EH (cell line): ENCODE measurements around the gene SERPINC1.
"Not testable (repeated sequence)": the region's sequence is repeated elsewhere in the genome, so short reads cannot be mapped to it uniquely, and the experiment has no call there.

Experiments used
- DNase-seq: peaks from one replicate; pipeline ENCODE4 v3.0.0-alpha.2; 2015; ENCODE audit warnings: low read depth

Gene SERPINC1

GRCh38 chr1:173917149-173917548, at the start of gene SERPINC1:
TSS of gene SERPINC1 (minus strand) at chr1:173917327. CDS start at chr1:173917259, 68 bp downstream.
- no peak for DNase-seq

GRCh38 chr1:173965896-173966295, 48.8 kb upstream of the SERPINC1 start:
- DNase-seq: not testable (repeated sequence)

GRCh38 chr1:173963477-173963876, 46.4 kb upstream of the SERPINC1 start:
- no peak for DNase-seq

- DNase-seq: no peak
Measured at GRCh38 chr1:173960625-173961024, 43.5 kb upstream of the SERPINC1 start.

- peak; percentile 35 for DNase-seq
Measured at GRCh38 chr1:173954179-173954578, 37.1 kb upstream of the SERPINC1 start.

- DNase-seq: no peak
Measured at GRCh38 chr1:173948594-173948993, 31.5 kb upstream of the SERPINC1 start.

- DNase-seq: no peak
Measured at GRCh38 chr1:173946380-173946921, 29.3 kb upstream of the SERPINC1 start.

GRCh38 chr1:173937062-173937461, 19.9 kb upstream of the SERPINC1 start:
- no peak for DNase-seq

- DNase-seq: no peak
Measured at GRCh38 chr1:173934440-173934839, 17.3 kb upstream of the SERPINC1 start.

GRCh38 chr1:173930541-173930940, 13.4 kb upstream of the SERPINC1 start:
- not testable (repeated sequence) for DNase-seq

- no peak for DNase-seq
Measured at GRCh38 chr1:173925306-173926242, 8.4 kb upstream of the SERPINC1 start.

GRCh38 chr1:173920861-173921260, 3.7 kb upstream of the SERPINC1 start:
- no peak for DNase-seq

GRCh38 chr1:173917635-173918493, 737 bp upstream of the SERPINC1 start:
- no peak for DNase-seq

GRCh38 chr1:173916667-173917066, 460 bp downstream of the SERPINC1 start:
- no peak for DNase-seq

GRCh38 chr1:173915596-173915995, 1.5 kb downstream of the SERPINC1 start:
- no peak for DNase-seq

GRCh38 chr1:173914366-173914871, 2.7 kb downstream of the SERPINC1 start:
- DNase-seq: peak; percentile 9

- DNase-seq: no peak
Measured at GRCh38 chr1:173913111-173913510, 4.0 kb downstream of the SERPINC1 start.

- DNase-seq: no peak
Measured at GRCh38 chr1:173903827-173904531, 13.1 kb downstream of the SERPINC1 start.

GRCh38 chr1:173900992-173901391, 16.1 kb downstream of the SERPINC1 start:
- no peak for DNase-seq

GRCh38 chr1:173900427-173900826, 16.7 kb downstream of the SERPINC1 start:
- no peak for DNase-seq

- no peak for DNase-seq
Measured at GRCh38 chr1:173894189-173894588, 22.9 kb downstream of the SERPINC1 start.

- DNase-seq: no peak
Measured at GRCh38 chr1:173893611-173894010, 23.5 kb downstream of the SERPINC1 start.
